Forelimb muscle (tissue), 1 donor: ENCODE data around the gene TAF1B. TPM values are rescaled to one million over a fixed set of nuclear protein-coding genes. Genes with fewer than 3 reads are reported as not detected.
"Not testable (repeated sequence)": the region's sequence is repeated elsewhere in the genome, so short reads cannot be mapped to it uniquely, and the experiment has no call there.

Experiments used
- DNase-seq: peaks from one replicate; pipeline ENCODE4 v3.0.0-alpha.2; 2013; ENCODE audit warnings: low read depth
- polyA plus RNA-seq: library from polyadenylated mRNA; unstranded; fragments of 120-200 nt; gene quantifications from one replicate; pipeline ENCODE4 v1.2.1, GENCODE V29; 2013; ENCODE audit not compliant: insufficient read length

TAF1B gene
- polyA plus RNA-seq, 1 donor = 10.1 TPM

- no peak for DNase-seq
Observed at GRCh38 chr2:9830685-9831410, 12.4 kb upstream of the TAF1B start.

DNA sequence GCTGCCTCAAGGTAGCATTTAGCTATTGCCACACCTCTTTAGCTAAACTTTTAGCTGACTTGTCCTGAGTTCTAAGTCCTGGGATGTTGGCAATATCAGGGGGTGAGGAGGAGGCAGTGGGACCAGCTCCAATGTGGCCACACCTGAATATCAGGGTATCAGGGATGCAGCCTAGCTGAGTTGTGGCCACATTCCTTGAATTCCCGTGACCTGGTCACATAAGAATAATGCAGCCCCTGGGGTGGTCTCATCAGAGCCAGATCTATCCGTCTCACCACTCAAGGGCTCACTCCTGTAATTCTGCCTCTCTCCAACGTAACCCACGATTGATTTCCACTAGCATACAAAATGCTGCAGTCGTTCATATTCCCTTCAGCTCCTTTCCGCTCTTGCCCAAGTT lies 11.6 kb upstream of the TAF1B start:
- no peak for DNase-seq

DNA sequence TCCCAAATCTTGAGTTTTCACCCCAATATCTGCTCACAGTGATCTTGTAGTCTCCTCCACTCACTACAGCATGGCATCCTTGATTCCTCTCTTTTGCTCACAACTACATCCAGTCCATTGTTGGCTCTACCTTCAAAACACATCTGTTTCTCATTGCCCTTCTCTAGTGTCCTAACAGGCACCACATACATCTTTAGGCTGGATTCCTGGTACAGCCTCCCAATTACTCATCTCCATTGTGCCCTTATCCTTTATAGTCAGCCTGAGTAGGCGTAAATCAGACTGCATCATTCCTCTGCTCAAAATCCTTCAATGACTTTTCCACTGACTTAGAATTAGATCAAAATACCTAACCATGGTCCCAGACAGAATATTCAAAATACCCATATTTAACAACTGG lies 10.7 kb upstream of the TAF1B start:
- DNase-seq = no peak

DNA sequence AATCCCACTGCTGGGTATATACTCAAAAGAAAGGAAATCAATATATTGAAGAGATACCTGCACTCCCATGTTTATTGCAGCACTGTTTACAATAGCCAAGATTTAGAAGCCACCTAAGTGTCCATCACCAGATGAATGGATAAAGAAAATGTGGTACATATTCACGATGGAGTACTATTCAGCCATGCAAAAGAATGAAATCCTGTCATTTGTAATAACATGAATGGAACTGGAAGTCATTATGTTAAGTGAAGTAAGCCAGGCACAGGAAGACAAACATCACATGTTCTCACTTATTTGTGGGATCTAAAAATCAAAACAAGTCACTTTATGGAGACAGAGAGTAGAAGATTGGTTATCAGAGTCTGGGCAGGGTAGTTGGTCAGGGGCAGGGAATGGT lies 8.2 kb upstream of the TAF1B start:
- DNase-seq = not testable (repeated sequence)

GRCh38 chr2:9836074-9836473 lies 7.2 kb upstream of the TAF1B start:
- no peak for DNase-seq

- no peak for DNase-seq
Observed at GRCh38 chr2:9836517-9836916, 6.8 kb upstream of the TAF1B start.

DNA sequence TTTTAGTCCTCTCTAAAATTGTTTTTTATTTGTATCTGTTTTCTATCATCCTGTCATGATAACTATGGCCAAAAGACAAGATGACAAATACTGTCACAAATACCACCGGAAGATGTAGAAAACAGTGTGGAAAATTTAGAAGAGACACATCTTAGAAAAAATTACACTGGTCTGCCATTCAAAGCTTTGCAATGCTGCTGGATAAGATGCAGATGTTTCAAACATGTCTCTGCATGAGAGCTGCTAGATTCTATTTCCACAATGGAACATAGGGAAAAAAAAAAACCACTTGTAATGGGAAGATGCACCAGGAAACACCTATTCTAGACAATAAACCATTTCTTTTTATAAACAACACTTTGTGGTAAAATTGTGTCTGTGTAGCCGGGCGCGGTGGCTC lies 5.8 kb upstream of the TAF1B start:
- DNase-seq = no peak

DNA sequence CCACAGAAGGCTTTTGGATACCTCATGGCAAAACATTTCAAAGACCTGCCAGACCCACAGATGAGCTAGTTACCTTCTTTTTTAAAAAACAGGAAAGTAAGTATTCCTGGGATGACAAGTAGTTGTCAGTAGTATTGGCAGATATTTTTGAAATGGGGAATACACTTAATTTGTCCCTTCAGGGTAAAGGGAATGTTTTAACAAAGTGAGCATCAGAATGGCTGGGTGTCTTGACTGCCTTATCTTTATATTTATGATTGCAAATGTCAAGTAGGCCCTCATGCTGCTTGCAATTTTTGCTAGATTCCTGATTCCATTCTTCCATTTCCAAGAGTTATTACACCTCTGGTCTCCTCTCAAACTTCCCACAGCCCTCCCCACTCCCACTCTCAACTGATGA lies 4.9 kb upstream of the TAF1B start:
- no peak for DNase-seq

DNA sequence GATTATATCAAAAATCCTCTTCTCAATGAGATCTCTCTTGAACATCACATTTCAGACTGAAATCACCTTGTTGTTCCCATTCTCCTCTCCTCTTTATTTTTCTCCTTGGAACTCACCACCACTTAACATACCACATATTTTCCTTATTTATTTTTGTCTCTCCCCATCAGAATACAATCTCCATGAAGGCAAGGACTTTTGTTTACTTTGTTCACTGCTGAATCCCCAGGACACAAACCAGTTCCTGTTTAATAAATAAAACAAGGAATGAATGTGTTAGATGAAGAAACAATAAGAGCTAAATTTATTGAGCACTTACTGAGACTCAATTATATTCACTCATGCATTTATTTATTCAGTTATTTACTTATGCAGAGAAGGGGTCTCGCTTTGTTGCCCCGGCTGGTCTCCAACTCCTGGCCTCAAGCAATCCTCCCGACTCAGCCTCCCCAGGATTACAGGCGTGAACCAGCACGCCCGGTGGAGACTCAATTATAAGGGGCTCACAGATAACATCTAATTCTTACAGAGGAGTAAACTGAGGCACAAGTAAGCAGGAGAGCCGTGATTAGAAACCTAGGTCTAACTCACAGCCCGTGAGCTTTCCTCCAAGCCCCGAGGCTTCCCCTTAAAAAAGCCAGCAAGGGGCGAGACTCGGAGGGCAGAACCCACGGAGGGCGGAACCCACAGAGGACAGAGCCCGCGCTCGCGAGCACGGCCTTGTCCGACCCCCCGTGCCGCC lies 616 bp upstream of the TAF1B start:
- no peak for DNase-seq

GRCh38 chr2:9844036-9844483 lies 786 bp downstream of the TAF1B start:
- no peak for DNase-seq

DNA sequence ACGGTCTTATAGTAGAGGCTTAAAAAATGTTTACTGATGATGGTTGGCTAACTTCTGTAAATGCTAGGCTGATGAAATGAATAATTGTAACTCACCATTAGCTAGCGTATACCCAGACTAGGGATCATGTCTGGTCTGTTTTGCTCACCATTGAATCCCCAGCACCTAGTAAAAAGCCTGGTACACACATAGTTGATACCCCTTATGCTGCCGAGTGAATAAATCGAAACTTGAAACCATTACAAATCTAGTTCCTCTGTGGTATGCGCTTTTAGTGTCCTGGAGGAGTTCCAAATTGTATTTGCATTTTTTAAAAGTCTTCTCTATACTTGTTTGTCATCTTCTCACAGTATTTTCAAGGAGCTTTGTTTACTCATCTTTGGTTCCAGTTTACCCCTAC lies 1.3 kb downstream of the TAF1B start:
- no peak for DNase-seq

DNA sequence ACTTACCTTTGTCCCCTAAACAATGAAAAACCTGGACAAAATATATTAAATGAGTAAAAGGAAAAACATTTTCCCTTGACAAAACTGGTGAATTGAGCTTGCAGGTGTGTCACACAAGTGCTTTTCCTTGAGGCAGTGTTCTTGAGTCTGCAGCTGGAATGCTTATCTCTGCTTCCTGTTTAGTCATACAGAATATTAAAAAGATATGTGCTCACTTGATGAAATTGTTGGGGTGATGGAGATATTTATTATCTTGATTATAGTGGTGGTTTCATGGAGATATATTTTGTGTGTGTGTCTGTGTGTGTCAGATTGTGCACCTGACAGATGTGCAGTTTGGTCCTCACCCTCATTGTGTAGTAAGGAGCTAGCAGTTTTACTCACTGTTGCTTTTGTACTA lies 3.3 kb downstream of the TAF1B start:
- DNase-seq = no peak

DNA sequence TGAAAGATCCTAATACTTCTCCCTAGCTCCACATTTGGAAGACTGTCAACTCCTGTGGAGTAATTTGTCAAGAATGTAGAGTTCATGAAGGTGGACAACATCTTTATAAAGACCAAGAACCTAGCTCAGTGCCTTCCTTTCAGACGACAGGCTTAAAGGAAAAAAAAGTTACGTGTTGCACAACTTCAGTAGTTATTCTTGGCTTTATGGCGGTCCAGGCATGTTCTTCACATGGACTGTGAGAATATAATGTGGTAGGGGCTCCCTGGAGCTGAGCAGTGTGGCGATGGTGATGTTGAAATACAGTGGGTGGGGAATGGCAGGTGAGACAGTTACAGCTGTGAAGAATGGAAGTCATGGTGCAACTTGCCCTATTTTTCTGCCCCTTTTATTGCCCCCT lies 3.9 kb downstream of the TAF1B start:
- DNase-seq = no peak

DNA sequence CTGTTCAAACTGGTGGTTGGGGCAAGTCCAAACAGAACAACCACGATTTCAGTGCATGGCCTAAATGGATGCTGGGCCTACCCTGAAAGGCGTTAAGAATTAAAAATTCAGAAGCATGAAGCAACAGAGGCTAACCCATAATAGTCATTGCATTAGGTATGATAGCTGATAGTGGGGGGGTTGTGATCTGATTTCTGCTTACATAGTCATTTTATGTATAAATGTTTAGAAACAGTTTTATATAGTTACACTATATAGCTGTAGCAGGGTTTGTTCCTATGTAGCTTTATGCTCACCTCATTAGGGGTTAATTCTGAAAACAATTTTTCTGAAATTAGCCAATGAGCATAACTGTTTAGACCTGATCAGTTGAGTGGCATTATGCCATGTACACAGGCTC lies 9.6 kb downstream of the TAF1B start:
- DNase-seq = no peak

GRCh38 chr2:9857814-9858729 lies 14.8 kb downstream of the TAF1B start:
- DNase-seq = no peak

GRCh38 chr2:9858730-9859068 lies 15.4 kb downstream of the TAF1B start:
- DNase-seq = no peak

DNA sequence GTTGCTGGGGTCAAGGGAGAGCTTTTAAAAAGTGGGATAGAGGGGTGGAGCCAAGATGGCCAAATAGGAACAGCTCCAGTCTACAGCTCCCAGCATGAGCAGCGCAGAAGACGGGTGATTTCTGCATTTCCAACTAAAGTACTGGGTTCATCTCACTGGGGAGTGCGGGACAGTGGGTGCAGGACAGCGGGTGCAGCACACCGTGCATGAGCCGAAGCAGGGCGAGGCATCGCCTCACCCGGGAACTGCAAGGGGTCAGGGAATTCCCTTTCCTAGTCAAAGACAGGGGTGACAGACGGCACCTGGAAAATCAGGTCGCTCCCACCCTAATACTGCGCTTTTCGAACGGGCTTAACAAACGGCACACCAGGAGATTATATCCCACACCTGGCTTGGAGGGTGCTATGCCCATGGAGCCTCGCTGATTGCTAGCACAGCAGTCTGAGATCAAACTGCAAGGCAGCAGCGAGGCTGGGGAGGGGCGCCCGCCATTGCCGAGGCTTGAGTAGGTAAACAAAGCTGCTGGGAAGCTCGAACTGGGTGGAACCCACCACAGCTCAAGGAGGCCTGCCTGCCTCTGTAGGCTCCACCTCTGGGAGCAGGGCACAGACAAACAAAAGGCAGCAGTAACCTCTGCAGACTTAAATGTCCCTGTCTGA lies 17.8 kb downstream of the TAF1B start:
- DNase-seq = not testable (repeated sequence)

DNA sequence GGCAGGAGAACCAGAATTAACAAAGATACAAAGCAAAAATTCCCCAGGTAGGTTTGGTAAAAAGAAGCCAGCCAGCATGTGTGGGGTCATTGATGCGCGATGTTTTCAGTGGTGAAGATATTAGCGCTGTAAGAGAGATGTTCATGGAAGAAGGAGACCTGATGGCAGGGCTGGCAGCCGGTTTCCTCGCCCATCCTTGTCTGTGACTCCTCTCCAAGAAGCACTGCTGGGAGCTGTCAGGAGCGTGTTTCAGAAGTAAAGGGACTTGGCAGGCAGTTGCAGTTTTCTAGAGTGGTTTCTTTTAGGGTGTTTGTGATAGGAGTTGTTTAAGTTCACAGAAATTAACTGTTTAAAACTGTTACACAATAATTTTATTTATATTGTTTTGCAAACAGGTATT lies 24.6 kb downstream of the TAF1B start:
- DNase-seq = no peak

DNA sequence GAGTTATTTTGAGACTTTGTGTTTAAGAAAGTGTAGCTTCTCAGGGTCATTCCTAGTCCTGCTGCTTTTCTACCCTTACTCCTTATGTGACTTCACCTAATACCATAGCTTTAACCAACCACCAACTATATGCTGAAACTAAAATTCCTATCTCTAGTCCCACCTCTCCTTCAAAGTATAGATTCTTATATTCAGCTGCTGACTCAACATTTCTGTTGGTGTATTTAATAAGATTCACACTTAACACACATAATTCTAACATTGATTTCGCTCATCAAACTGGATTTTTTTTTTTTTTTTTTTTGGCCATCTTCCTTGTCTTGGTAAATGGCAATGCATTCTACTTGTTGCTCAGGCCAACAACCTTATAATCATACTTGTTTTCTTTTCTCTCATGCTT lies 30.1 kb downstream of the TAF1B start:
- no peak for DNase-seq

- no peak for DNase-seq
Observed at GRCh38 chr2:9877026-9877425, 33.8 kb downstream of the TAF1B start.

DNA sequence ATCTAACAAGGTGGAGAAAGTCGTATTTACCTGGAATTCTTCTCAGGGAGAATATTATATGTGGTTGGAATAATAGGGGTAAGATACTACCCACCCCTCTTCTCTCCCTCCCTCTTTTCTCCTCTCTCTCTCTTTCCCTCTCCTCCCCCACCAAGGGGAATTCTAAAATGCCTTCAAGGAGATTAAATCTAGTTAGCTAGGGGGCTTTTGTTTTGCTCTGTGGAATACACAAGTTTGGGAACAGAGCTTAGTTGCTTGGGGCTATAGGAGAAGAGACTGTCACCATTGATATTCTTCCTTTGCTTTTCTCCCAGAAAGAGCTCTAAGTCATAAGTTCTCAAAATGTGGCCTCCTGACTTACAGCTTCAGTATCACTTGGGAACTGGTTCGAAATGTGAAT lies 34.5 kb downstream of the TAF1B start:
- DNase-seq = no peak
